Astrocyte of the cerebellum (primary cell): ENCODE measurements around the gene KATNAL2.
"Not testable (repeated sequence)": the region's sequence is repeated elsewhere in the genome, so short reads cannot be mapped to it uniquely, and the experiment has no call there.

Experiments used
- DNase-seq: peaks from one replicate; pipeline ENCODE4 v3.0.0-alpha.2; 2011; ENCODE audit warnings: low read depth
- H3K4me3 ChIP-seq: 2 replicates; pipeline ENCODE4 v1.5.1; 2011; ENCODE audit warnings: mild to moderate bottlenecking, low read depth, low read length, moderate library complexity
- in situ Hi-C: cut with HindIII; loops from 2 replicates; pipeline ENCODE4 v1.10.0; 2017; ENCODE audit warnings: low sequenced_read_pairs
- TF ChIP-seq, protein P1 (sequence below): IDR thresholded peaks from 2 replicates; pipeline ENCODE4 v1.5.1; 2012; ENCODE audit warnings: low read length, low read depth, moderate library complexity, mild to moderate bottlenecking; ENCODE audit errors: missing control alignments

The KATNAL2 gene

GRCh38 chr18:47032945-47033344, 115.5 kb downstream of the KATNAL2 start:
- in situ Hi-C loops: no loop called here
- no peak overlapping the region for H3K4me3 ChIP-seq
- DNase-seq: no peak
- TF ChIP-seq, protein P1, sequence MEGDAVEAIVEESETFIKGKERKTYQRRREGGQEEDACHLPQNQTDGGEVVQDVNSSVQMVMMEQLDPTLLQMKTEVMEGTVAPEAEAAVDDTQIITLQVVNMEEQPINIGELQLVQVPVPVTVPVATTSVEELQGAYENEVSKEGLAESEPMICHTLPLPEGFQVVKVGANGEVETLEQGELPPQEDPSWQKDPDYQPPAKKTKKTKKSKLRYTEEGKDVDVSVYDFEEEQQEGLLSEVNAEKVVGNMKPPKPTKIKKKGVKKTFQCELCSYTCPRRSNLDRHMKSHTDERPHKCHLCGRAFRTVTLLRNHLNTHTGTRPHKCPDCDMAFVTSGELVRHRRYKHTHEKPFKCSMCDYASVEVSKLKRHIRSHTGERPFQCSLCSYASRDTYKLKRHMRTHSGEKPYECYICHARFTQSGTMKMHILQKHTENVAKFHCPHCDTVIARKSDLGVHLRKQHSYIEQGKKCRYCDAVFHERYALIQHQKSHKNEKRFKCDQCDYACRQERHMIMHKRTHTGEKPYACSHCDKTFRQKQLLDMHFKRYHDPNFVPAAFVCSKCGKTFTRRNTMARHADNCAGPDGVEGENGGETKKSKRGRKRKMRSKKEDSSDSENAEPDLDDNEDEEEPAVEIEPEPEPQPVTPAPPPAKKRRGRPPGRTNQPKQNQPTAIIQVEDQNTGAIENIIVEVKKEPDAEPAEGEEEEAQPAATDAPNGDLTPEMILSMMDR: no peak

GRCh38 chr18:47034591-47034990, 117.2 kb downstream of the KATNAL2 start:
- H3K4me3 ChIP-seq, DNase-seq, in situ Hi-C loops: not testable (repeated sequence)

DNA sequence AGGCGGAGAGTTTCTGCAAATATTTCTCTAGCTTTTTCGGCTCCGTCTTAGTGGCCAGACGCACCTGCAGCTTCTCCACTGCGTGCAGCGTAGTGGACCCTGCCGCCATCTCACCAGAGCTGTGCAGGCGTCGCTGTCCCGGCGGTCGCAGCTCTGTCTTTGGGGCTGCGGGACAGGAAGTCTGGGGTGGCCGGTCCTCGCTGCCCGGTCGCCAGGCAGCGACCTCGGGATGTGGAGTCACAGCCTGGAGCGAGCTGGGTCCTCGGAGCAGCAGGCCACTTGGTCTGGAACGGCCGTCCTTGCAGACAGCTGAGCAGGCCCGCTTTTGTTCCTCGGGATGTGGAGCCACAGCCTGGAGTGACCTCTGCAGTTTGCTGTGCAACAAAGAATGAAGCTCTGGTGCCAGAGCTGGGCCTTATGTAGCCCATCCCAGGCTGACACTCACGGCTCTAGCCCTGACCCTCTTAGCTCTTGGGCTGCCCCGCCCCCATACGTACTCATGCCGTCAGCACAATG, 117.8 kb downstream of the KATNAL2 start, which contains the start of gene ELOA2:
Gene ELOA2, minus strand, starts transcription at position 466 of the 516 bp plus-strand sequence. Its CDS starts 357 bp downstream, at position 109.
- H3K4me3 ChIP-seq: no peak within 1 kb of the TSS
- TF ChIP-seq, protein P1: no peak
- in situ Hi-C loops: no loop called here
- DNase-seq: no peak

DNA sequence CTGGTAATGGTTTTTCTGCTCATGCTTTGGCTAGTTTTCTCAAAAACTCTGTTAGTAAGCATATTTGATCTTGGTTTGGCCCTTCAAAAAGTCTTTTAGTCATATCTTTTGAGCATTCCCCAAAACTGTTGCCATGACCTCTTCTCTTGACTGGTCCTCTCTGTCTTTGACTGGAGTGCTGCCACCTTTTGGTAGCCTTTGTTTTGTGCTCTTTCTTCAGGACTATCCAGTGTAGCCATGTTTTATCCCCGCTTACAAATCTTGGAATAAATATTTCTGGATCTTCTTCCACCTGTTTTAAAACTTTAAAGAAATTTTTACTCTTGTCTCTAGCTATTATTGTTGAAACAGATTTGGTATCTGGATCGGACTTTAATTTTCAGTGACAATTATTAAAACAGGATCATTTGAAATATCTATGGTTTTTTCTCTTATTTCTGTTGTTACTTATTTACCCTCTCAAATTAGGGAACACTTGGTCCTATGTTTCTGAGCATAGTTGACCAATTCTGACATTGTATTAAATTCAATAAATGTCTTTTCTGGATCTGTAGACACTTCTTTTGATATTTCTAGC, 119.0 kb downstream of the KATNAL2 start:
- TF ChIP-seq, protein P1: peak; percentile 29
- DNase-seq: no peak
- H3K4me3 ChIP-seq: no peak overlapping the region
- in situ Hi-C loops: no loop called here

DNA sequence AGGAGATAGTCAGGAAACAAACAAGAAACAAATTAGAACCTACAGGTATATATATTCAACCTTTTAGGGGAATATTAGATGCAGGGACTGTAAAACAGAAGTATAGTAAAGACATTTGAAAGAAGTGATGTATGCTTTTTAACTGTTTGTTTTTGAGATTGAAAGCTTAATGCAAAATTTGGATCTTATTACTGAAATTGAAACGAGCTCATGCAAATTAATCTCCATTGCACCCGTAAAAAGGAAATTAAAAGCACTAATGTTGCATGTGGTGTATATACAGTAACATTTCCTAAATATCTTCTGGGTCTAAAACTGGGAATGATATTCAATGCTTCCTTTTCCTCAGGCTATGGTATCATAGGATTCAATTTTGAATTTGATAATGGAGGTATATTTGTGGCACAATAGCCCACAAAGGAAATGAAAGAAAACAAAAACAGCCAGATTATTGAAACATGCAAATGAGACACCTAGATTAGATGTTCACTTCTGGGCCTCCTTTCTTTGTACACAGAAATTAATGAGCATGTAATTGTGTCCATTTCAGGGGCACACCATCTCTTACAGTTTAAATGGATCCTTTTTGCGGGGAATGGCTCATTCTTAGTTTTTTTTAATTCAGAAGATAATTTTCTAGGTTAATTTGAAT, 119.7 kb downstream of the KATNAL2 start:
- TF ChIP-seq, protein P1: no peak
- no peak overlapping the region for H3K4me3 ChIP-seq
- in situ Hi-C loops: no loop called here
- no peak for DNase-seq

GRCh38 chr18:47040982-47041381, 123.6 kb downstream of the KATNAL2 start:
- in situ Hi-C loops: no loop called here
- H3K4me3 ChIP-seq: no peak overlapping the region
- TF ChIP-seq, protein P1: no peak
- no peak for DNase-seq

- DNase-seq: peak; percentile 47
- TF ChIP-seq, protein P1: peak; percentile 68
- in situ Hi-C loops: no loop called here
- no peak overlapping the region for H3K4me3 ChIP-seq
Observed at GRCh38 chr18:47050468-47050867, 133.1 kb downstream of the KATNAL2 start.
